ENCODE results near the gene TMPRSS2. TPM values are rescaled to one million over a fixed set of nuclear protein-coding genes. Genes with fewer than 3 reads are reported as not detected.

TMPRSS2 gene
- total RNA-seq = not detected in 2 replicates

DNA sequence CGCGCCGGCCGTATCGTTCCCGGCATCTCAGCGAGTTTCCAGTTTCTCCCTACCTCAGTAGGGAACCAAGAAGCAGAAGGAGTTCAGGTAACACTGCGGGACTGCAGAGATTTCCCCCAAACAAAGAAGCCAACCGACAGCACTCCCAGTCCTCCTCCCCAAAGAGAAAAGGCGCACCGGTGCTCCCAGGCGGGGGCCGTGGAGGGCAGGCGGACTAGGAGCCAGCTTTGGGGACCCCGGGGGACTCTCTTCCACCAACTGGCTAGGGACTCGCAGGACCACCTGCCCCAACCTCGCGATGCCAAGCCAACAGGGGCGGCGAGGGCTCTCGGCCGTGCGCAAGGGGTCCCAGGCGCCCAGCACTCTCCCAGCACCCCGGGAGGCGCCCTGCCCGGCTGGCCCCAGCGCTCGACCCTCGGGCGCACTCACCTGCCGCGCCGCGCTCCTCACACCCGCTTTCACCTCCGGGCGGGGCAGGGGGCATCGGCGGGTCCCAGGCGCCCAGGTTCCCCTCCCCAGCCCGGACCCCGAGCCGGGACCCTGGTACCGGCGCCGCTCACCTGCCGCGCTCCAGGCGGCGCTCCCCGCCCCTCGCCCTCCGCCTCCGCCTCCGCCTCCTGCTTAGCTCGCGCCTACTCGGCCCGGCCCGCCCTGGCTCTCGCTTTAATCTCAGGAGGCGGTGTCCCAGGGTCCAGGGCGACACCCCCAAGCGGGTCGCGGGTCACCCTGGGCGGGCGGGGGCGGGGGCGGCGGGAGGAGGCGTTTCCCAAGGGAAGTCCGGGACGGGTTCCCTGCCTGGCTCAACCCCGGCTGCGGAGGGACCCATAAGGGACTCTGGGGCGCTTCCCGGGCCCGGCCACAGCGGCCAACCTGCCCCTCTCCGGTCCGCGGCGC is at the start of gene TMPRSS2:
Gene TMPRSS2, minus strand, starts transcription at position 638 of the 894 bp plus-strand sequence. CDS start 10,025 bp downstream, outside the sequence.

GRCh38 chr21:41425954-41426675 is 81.8 kb downstream of the TMPRSS2 start, which contains the start of gene MX1:
Gene MX1, plus strand, starts transcription at chr21:41426239. Its CDS starts 5,832 bp downstream, at chr21:41432071.

Other genes starting within 250 kb of the TMPRSS2 start
- not detected in 2 replicates for gene FAM3B, start 191.4 kb downstream of the TMPRSS2 start, total RNA-seq
- gene MX2, start 146.1 kb downstream of the TMPRSS2 start, total RNA-seq = 0.18 and 0.19 TPM in 2 replicates
- gene MX1, start 81.9 kb downstream of the TMPRSS2 start, total RNA-seq = 5.0 and 6.4 TPM in 2 replicates

All from endothelial cell of coronary artery (primary cell).